GM19467 (cell line): ENCODE measurements around the gene HOXB4.

Experiments
- ATAC-seq: cut with Tn5 transposase; IDR thresholded peaks from one replicate; pipeline ENCODE4 v1.9.1; 2021; ENCODE audit warnings: mild to moderate bottlenecking, moderate library complexity; ENCODE audit not compliant: unreplicated experiment

Gene HOXB4

GRCh38 chr17:48577946-48578615, at the start of gene HOXB4:
HOXB4 (minus strand) TSS chr17:48578350; CDS start chr17:48578319, 31 bp downstream.
- ATAC-seq, result no peak

DNA sequence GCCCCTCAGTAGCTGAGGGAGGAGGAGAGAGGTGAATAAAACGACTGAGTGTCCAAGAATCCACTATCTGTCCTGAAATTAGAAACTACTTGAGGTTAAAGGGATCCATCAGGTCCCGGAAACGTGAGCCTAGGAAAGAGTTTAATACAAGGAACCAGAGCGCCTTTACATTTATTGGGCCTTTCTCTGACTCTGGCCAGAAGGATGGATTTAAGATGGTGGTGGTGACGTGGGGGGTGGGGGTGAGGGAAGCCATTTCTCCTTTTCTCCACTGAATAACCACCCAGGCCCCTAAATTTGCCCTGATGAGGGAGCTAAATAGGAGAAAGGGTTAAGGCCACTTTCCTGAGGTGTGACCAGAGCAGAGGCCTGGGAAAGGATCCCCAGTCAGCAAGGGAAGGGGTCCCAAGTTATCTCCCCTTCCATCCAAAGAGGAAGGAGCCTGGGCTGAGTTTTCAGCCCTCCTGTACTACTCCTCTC, 49.0 kb upstream of the HOXB4 start:
- ATAC-seq, result no peak

GRCh38 chr17:48626245-48627117, 48.3 kb upstream of the HOXB4 start, which contains the start of gene HOXB9:
HOXB9 (minus strand) TSS chr17:48626358; CDS start chr17:48626269, 89 bp downstream.
- no peak for ATAC-seq

DNA sequence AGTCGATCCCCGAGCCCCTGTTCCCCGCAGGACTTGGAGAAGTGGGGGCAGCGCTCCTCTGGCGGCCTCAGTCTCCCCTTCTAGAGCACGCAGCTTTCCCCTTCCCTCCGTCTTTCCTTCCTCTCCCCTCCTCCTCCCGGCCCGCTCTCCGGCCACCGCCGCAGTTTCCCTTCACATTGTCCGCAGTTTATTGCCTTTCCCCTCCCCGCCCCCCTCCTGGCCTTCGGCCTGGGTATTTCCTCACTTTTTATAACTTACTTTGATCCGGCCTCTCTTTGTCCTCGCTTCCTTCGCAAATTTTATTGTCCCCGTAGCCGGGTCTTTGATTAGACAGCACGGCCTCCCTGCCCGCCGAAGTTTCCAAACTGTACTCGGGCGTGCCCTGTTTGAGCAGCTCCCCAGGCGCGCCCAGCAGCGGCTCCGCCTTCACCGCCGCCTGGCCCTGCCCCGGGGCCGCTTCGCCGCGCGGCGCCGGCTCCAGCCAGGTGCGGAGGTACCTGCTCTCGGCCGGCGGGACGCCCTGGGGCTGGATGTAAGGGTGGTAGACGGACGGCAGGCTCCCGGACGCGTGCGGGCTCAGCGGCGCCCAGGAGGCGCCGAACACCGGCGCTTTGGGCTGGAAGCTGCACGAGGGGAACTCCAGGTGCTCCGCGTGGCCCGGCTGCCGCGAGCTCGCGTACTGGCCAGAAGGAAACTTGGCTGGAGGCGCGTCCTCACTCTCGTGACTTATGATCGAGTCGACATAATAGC, 47.5 kb upstream of the HOXB4 start:
- no peak for ATAC-seq

DNA sequence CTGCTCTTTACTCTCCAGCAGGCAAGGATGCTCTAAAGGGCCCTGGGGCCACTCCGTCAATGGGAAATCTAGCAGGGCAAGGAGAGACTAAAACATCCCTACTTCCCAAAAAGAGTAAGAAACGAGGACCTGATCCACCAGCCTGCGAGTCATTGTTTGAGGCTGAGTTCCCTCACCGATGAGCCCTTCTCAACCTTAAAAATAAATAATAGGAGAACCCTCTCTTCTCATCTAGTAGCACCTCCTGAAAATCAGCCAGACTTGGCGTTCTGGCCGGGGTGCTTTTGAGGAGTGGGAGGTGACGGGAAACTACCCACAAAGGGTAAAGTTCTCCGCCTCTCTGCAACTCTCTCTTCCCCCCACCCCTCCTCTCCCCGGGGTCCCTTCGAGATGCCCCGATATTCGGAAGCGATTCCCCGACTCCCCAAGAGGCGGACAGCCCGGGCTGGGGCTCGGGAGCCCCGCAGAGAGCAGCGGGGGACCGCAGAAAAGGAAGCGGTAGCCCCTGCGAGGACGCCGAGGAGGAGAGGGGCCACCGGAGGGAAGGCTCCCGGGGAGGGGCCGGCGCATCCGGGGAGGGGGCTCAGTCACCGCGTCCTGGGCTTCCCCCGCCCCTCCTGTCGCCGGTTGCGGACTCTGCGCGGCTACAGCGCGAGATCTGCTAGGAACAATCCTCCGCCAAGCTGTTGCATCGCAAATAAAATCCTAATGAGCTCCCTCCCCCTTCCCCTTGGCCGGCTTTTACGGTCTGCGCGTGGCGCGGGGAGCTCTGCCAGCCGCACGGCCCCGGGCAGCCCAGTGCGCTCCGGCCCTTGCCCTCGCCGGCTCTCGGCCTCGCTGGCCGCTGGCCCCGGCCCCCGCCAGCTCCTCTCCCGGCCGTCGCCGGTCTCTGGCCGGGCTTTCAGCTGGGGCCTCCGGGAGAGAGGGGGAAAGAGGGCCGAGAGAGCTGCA, 46.7 kb upstream of the HOXB4 start:
- no peak for ATAC-seq

DNA sequence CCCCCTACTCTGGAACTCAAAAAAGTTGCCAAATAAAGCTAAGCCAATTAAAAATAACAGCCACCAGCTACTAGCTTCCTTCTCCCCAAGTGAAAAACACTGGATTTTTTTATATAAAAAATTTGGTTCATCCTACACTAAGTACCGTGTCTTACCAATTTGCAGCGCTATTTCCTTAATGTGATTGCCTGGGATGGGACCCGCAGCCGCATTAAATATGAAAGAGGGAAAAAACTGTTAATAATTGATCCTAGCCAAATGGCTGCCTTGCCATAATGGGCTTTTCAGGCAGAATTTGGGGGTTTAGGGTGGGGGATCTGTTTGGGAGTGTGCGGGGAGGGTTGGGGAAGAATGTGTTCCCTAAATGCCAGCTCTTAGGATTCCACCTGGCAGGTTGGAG, 46.0 kb upstream of the HOXB4 start:
- ATAC-seq, result no peak

DNA sequence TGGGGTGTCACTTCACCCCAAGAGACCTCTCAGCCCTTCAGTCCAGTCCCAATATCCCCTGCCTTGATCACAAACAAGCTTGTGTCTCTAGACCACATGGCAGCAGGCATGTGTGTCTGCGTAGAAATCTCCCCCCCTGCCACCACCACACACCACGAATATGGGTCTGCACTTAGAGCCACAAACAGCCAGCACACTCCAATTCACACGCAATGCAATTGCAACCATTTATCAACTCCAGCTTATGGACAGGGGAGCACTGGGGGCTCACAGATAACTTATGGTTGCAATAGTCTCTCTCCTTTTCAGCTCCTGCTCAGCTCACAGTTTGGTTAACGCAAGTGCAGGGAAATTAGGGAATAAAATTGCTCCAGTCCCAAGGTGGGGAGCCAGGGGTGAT, 45.4 kb upstream of the HOXB4 start:
- ATAC-seq, result no peak

GRCh38 chr17:48622857-48623256, 44.7 kb upstream of the HOXB4 start:
- no peak for ATAC-seq

DNA sequence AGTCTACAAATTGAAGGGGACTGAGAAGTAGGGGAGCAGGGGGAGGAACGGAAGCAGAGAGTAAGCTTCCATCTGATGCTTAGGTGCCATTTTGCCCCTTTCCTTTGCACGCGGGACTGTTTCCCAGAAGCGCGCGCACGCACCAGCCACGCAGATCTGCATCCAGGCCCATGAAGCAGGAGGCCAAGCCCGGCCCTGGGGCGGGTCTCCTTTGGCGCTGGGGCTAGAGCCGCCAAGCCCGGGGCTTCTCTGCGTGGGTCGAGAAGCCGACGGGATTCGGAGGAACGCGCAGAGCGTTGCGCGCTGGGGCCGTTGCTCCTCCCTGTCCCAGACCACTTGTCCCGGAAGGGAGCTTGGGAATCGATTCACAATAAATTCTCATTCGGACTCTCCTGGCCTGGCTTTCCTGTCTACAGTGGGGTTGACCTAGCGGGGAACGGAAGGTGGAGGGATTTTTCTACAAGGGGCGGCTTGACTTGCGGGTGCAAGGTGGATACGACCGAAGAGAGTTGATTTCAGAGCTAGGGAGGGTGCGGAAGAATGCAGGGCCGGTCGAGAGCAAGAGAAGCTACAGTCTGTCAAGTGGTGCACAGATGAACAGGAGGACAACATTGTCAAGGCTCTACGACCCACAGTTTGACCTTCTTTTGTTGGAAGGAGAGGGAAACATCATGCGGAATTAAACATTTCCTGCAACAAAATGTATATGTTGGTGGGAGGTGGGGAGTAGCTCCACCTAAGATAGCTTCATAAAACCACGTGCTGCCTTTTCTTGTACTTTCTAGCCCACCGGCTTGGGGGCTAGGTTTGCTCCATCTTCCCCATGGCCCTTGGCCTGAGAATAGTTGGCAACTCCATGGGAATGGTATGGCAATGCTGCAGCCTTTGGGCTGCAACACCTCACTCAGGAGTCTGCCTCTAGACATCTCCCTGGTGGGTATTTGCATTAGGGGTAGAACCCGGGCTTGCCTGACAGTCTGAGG, 43.6 kb upstream of the HOXB4 start:
- no peak for ATAC-seq

- ATAC-seq, result no peak
Observed at GRCh38 chr17:48620461-48621139, 42.5 kb upstream of the HOXB4 start.

DNA sequence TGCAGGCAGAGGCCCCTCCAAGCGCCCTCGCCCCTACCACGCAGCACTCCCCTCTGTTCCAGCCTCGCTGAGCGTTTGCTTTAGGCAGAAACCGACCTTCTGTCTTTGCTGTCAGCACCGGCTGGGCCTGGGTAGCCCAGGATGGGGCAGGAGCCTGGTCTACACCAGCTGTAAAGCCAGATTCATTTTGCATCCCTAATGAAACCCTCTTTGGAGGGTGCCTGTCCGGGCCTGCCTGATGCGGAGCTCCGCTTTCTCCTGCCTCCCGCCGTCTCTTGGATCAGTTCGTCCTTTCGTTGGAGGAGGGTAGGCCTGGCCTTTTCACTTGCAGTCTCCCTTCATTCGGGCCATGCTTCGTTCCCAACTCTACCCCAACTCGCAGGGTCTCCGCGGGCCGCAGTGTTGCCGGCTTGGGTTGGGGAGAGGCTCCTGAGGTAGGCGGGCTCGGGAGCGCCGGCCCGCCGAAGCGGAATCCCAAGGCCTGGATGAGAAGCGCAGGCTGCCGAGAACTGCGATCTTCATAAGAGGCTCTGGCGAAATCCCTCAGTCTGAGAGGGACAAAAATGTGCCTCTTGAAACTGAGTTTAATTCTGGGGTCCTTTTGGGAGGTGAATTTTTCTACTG, 41.8 kb upstream of the HOXB4 start:
- ATAC-seq, result no peak

GRCh38 chr17:48618256-48618896, 40.2 kb upstream of the HOXB4 start:
- ATAC-seq, result no peak

- ATAC-seq, result no peak
Observed at GRCh38 chr17:48617471-48618255, 39.5 kb upstream of the HOXB4 start.

DNA sequence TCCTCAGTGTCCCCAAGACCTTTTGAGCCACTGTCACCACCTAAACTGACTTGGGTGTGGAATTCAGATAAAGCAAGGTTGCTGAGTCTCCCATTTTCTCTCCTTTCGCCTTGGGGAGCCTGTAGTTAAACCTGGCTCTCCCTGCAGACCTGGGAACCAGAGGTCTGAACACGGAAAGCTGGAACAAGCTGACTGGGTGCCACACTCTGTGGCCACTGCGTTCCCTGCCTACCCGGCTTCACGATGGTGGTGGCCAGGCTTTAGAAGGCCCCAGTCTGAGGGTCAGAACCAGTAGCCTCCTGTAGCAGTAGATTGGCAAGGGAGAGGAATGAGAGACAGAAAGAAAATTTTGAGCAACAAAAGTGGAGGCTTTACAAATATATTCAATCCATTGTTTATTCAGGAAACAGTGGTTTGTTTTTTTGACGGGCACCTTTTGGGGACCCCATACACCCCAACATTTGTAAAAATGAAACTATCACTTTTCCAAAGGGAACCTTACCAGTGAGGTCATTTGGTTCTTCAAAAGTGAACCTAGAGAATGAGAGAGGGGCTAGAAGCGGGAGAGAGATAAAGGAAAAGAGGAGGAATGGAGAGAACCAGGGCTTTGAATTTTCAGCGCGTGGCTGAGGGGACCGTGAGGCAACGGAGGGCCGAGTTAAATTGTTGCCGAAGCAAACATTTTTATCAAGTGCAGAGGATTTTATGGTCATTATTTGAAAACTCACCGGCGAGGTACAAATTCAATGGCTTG, 38.7 kb upstream of the HOXB4 start:
- ATAC-seq, result no peak

DNA sequence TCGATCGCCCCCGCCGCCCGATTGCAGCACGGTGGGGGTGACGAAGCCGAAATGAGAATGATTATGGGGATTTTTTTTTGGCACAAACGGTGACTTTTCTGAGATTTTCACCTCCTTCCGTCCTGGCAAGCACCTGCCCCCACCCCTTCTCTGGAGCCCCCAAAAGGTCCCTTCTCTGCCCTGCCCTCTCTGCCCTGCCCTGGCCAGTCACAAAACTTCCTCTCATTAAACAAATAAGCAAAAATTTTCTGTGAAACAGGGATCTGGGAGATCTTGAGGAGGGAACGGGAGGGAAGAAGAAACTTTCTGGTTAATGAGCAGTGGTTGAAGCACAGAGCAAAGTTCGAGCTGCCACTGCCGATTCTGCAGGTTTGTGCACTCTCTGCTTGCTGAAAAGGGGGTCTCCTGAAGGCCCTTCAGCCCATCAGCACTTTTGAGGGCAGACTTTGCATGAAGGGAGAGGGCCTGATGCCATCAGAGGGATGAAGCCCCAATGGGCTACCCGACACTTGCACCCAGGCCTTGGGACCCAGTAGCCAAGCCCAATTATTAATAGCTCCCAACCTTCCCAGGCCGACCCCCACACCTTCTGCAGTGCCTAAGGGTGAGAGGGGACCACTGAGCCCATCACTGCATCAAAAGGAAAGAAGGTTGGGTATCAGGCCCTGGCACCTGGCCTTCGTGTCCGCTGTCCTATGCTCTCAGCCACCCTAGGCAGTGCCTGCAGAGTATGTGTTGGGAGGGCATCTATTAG, 38.0 kb upstream of the HOXB4 start:
- ATAC-seq, result no peak
